Effector memory CD8-positive, alpha-beta T cell (primary cell): ENCODE results near the gene UBA1.
A peak's percentile ranks its signal among the peaks of the same experiment; 100 is the strongest.

ENCODE experiments used
- ATAC-seq: fragments of 150-1000 bp; cut with Tn5 transposase; replicated peaks from 2 replicates; pipeline ENCODE4 v1.10.0; 2021; ENCODE audit warnings: mild to moderate bottlenecking, moderate library complexity
- DNase-seq, 3 experiments: peaks; one replicate each; pipeline ENCODE4 v3.0.0; 2021
- H3K27ac Mint-ChIP-seq, 2 donors: one replicate each; pipeline ENCODE4 v1.8.0; 2022; ENCODE audit warnings: mild to moderate bottlenecking in 2 of 2, mixed read lengths in 2 of 2, moderate library complexity in 2 of 2
- H3K27me3 Mint-ChIP-seq, 2 donors: one replicate each; pipeline ENCODE4 v1.8.0; 2022; ENCODE audit warnings: mixed read lengths in 2 of 2
- H3K36me3 Mint-ChIP-seq: one replicate; pipeline ENCODE4 v1.8.0; 2022; ENCODE audit warnings: mild to moderate bottlenecking, moderate library complexity, mixed read lengths; ENCODE audit not compliant: insufficient read depth
- H3K4me1 Mint-ChIP-seq, 2 donors: one replicate each; pipeline ENCODE4 v1.8.0; 2022; ENCODE audit warnings: low read depth in 2 of 2, mixed read lengths in 2 of 2
- H3K4me3 Mint-ChIP-seq, 2 donors: one replicate each; pipeline ENCODE4 v1.8.0; 2022; ENCODE audit warnings: mild to moderate bottlenecking in 2 of 2, mixed read lengths in 2 of 2, moderate library complexity in 2 of 2
- H3K9me3 Mint-ChIP-seq, 2 donors: one replicate each; pipeline ENCODE4 v1.8.0; 2022; ENCODE audit warnings: mixed read lengths in 2 of 2

UBA1 gene

GRCh38 chrX:47174846-47175587 lies 18.6 kb upstream of the UBA1 start:
- H3K36me3 Mint-ChIP-seq: peaks cover 49% of the 10 kb centered on the region
- ATAC-seq (no peak), DNase-seq (no peak)
- no peaks in the 10 kb centered on the region for H3K27me3 Mint-ChIP-seq
- no peaks in the 10 kb centered on the region for H3K9me3 Mint-ChIP-seq
- H3K4me1 Mint-ChIP-seq: no peaks in the 10 kb centered on the region
- no peak overlapping the region for H3K27ac Mint-ChIP-seq
- H3K4me3 Mint-ChIP-seq: no peak overlapping the region

DNA sequence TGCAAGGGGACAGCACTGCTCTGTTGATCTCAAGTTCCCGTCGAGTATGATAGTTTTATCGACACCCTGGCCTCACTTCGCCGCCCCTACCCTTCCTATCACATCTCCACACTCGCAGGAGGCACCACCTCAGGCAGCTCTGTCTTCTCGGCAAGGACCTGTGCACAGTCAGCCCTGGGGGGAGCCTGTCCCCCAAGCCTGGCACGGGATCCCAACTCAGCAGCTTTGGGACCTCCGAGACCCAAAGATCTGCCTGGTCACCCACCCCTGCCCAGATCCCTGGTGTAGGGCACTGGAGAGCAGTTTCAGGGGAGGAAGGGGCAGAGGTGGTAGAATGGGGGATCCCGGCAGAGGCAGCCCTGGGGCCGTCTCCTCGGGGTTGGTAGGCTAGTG lies 18.0 kb upstream of the UBA1 start:
- DNase-seq (no peak), ATAC-seq (no peak)
- Mint-ChIP-seq H3K27me3 (no peaks in the 10 kb centered on the region), H3K36me3 (peaks cover 47% of the 10 kb centered on the region), H3K27ac (no peak overlapping the region), H3K9me3 (no peaks in the 10 kb centered on the region), H3K4me1 (no peaks in the 10 kb centered on the region), H3K4me3 (no peak overlapping the region)

DNA sequence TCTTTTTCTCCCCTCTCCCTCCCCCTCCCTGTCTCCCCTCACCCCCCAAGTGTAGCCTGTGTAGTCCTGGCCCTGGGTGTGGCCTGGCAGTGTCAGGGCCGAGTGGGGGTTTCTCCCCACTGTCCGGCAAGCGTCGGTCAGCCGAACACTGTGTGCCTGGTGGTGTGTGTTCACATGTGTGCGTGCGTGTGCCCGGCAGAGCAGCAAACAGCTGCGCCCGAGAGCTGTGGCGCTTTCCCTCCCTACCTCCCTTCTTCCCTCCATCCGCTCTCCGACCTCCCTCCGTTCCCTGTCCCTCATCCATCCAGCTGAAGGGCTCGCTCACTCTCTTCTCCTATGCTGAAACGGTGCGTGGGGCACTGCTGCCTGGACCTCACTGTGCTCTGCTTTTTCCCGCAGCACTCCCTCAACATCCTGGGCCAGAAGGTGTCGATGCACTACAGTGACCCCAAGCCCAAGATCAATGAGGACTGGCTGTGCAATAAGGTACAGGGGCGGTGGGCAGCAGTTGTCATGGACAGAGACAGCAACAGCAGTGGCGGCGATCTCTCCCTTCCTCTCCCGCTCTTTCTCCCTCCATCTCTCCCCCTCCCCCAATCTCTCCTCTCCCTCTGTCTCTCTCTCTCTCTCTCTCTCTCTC lies 17.4 kb upstream of the UBA1 start:
- Mint-ChIP-seq H3K36me3 (peaks cover 49% of the 10 kb centered on the region), H3K9me3 (no peaks in the 10 kb centered on the region), H3K4me3 (no peak overlapping the region), H3K4me1 (no peaks in the 10 kb centered on the region), H3K27me3 (no peaks in the 10 kb centered on the region), H3K27ac (no peak overlapping the region)
- no peak for DNase-seq
- ATAC-seq: no peak

- DNase-seq (no peak), ATAC-seq (no peak)
- H3K9me3 Mint-ChIP-seq: no peaks in the 10 kb centered on the region
- no peak overlapping the region for H3K27ac Mint-ChIP-seq
- H3K4me1 Mint-ChIP-seq: no peaks in the 10 kb centered on the region
- peaks cover 50% of the 10 kb centered on the region for H3K36me3 Mint-ChIP-seq
- no peak overlapping the region for H3K4me3 Mint-ChIP-seq
- no peaks in the 10 kb centered on the region for H3K27me3 Mint-ChIP-seq
These were observed 16.6 kb upstream of the UBA1 start for GRCh38 chrX:47177079-47177478.

- no peak overlapping the region for H3K4me3 Mint-ChIP-seq
- ATAC-seq (no peak), DNase-seq (no peak)
- no peaks in the 10 kb centered on the region for H3K4me1 Mint-ChIP-seq
- peaks cover 55% of the 10 kb centered on the region for H3K36me3 Mint-ChIP-seq
- peak overlapping the region; percentile 82 to 87 for H3K27ac Mint-ChIP-seq
- no peaks in the 10 kb centered on the region for H3K27me3 Mint-ChIP-seq
- no peaks in the 10 kb centered on the region for H3K9me3 Mint-ChIP-seq
These were observed 15.3 kb upstream of the UBA1 start for GRCh38 chrX:47178337-47178736.

GRCh38 chrX:47179221-47179927 lies 14.3 kb upstream of the UBA1 start:
- H3K9me3 Mint-ChIP-seq: no peaks in the 10 kb centered on the region
- H3K4me1 Mint-ChIP-seq: no peaks in the 10 kb centered on the region
- H3K36me3 Mint-ChIP-seq: peaks cover 55% of the 10 kb centered on the region
- ATAC-seq (no peak), DNase-seq (no peak)
- H3K27me3 Mint-ChIP-seq: no peaks in the 10 kb centered on the region
- H3K27ac Mint-ChIP-seq: no peak overlapping the region
- no peak overlapping the region for H3K4me3 Mint-ChIP-seq

- Mint-ChIP-seq H3K27ac (no peak overlapping the region), H3K4me3 (no peak overlapping the region), H3K4me1 (no peaks in the 10 kb centered on the region), H3K27me3 (no peaks in the 10 kb centered on the region), H3K9me3 (no peaks in the 10 kb centered on the region), H3K36me3 (peaks cover 53% of the 10 kb centered on the region)
- DNase-seq (no peak), ATAC-seq (no peak)
These were observed 13.7 kb upstream of the UBA1 start for GRCh38 chrX:47179928-47180255.

- H3K4me1 Mint-ChIP-seq: no peaks in the 10 kb centered on the region
- no peak overlapping the region for H3K4me3 Mint-ChIP-seq
- peaks cover 56% of the 10 kb centered on the region for H3K36me3 Mint-ChIP-seq
- ATAC-seq (no peak), DNase-seq (no peak)
- H3K27ac Mint-ChIP-seq: no peak overlapping the region
- H3K27me3 Mint-ChIP-seq: no peaks in the 10 kb centered on the region
- H3K9me3 Mint-ChIP-seq: no peaks in the 10 kb centered on the region
These were observed 13.3 kb upstream of the UBA1 start for GRCh38 chrX:47180346-47180745.

DNA sequence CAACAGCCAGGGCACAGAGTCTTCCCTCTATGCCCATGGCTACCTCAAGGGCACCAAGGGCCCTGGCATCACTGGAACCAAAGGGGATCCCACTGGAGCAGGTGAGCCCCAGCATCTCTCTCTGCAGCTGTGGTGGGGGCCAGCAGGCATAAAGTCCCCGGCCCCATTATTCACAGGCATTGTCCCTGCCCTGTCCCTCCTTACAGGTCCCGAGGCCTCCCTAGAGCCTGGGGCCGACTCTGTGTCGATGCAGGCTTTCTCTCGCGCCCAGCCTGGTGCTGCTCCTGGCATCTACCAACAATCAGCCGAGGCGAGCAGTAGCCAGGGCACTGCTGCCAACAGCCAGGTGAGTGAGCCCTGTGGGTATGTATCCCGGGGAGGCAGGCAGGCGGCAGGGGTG lies 12.3 kb upstream of the UBA1 start:
- Mint-ChIP-seq H3K27me3 (no peaks in the 10 kb centered on the region), H3K9me3 (no peaks in the 10 kb centered on the region), H3K4me1 (no peaks in the 10 kb centered on the region), H3K27ac (peak overlapping the region in 1 of 2 donors; percentile 49), H3K4me3 (no peak overlapping the region), H3K36me3 (peaks cover 62% of the 10 kb centered on the region)
- DNase-seq (no peak), ATAC-seq (no peak)

- DNase-seq: no peak
- Mint-ChIP-seq H3K4me3 (no peak overlapping the region), H3K27ac (no peak overlapping the region), H3K9me3 (no peaks in the 10 kb centered on the region), H3K4me1 (no peaks in the 10 kb centered on the region), H3K36me3 (peaks cover 59% of the 10 kb centered on the region), H3K27me3 (no peaks in the 10 kb centered on the region)
- no peak for ATAC-seq
These were observed 11.4 kb upstream of the UBA1 start for GRCh38 chrX:47182106-47182700.

GRCh38 chrX:47184486-47184885 lies 9.1 kb upstream of the UBA1 start:
- no peaks in the 10 kb centered on the region for H3K4me1 Mint-ChIP-seq
- no peak overlapping the region for H3K27ac Mint-ChIP-seq
- peaks cover 41% of the 10 kb centered on the region for H3K36me3 Mint-ChIP-seq
- no peak for DNase-seq
- ATAC-seq: no peak
- H3K4me3 Mint-ChIP-seq: no peak overlapping the region
- no peaks in the 10 kb centered on the region for H3K27me3 Mint-ChIP-seq
- no peaks in the 10 kb centered on the region for H3K9me3 Mint-ChIP-seq

- Mint-ChIP-seq H3K27me3 (no peaks in the 10 kb centered on the region), H3K9me3 (no peaks in the 10 kb centered on the region), H3K4me1 (no peaks in the 10 kb centered on the region), H3K27ac (no peak overlapping the region), H3K36me3 (peaks cover 37% of the 10 kb centered on the region), H3K4me3 (no peak overlapping the region)
- ATAC-seq: no peak
- DNase-seq: no peak
These were observed 8.4 kb upstream of the UBA1 start for GRCh38 chrX:47185241-47185640.

- peaks cover 8 to 9% of the 10 kb centered on the region in 2 donors for H3K4me1 Mint-ChIP-seq
- H3K27ac Mint-ChIP-seq: no peak overlapping the region
- no peak for DNase-seq
- H3K27me3 Mint-ChIP-seq: no peaks in the 10 kb centered on the region
- no peak overlapping the region for H3K4me3 Mint-ChIP-seq
- peaks cover 40% of the 10 kb centered on the region for H3K36me3 Mint-ChIP-seq
- no peak for ATAC-seq
- H3K9me3 Mint-ChIP-seq: no peaks in the 10 kb centered on the region
These were observed 7.4 kb upstream of the UBA1 start for GRCh38 chrX:47186096-47186740.
